C4-2B (cell line): Measurements from ENCODE around the gene OCA2.

Source experiments
- ZFX ChIP-seq: fragments of 450-650 bp; IDR thresholded peaks from 2 replicates; pipeline ENCODE4 v1.6.1; 2017
- TF ChIP-seq, protein P1 (sequence below): fragments of 450-650 bp; conservative IDR thresholded peaks from 2 replicates; pipeline ENCODE4 v1.5.1; 2017; ENCODE audit warnings: mild to moderate bottlenecking

DNA sequence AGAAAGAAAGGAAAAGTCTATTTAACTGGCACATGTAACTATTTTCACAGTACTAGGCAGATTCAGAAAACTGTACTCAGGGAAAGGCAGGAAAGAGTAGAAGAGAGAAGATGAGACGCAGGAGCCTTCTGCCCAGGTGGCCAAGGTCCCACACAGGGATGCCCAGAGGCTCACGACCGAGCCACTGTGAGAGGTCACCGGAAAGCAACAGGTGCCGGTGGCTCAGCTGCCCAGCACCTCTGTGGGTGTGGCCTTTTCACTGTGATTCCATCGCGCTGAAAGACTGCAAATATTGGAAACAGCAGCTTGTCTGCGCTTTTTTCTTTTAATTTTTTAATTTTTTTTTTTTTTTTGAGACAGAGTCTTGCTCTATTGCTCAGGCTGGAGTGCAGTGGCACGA is 226.8 kb downstream of the OCA2 start:
- TF ChIP-seq, protein P1, sequence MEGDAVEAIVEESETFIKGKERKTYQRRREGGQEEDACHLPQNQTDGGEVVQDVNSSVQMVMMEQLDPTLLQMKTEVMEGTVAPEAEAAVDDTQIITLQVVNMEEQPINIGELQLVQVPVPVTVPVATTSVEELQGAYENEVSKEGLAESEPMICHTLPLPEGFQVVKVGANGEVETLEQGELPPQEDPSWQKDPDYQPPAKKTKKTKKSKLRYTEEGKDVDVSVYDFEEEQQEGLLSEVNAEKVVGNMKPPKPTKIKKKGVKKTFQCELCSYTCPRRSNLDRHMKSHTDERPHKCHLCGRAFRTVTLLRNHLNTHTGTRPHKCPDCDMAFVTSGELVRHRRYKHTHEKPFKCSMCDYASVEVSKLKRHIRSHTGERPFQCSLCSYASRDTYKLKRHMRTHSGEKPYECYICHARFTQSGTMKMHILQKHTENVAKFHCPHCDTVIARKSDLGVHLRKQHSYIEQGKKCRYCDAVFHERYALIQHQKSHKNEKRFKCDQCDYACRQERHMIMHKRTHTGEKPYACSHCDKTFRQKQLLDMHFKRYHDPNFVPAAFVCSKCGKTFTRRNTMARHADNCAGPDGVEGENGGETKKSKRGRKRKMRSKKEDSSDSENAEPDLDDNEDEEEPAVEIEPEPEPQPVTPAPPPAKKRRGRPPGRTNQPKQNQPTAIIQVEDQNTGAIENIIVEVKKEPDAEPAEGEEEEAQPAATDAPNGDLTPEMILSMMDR, result no peak
- no peak for TF ChIP-seq ZFX
